Neuronal stem cell (in vitro differentiated cells): Measurements from ENCODE around the gene SMARCD3.

Source experiments
- DNase-seq: peaks from one replicate; pipeline ENCODE4 v3.0.0-alpha.2; 2013; ENCODE audit warnings: low spot score
- H2AFZ ChIP-seq: one replicate; pipeline ENCODE4 v1.6.1; 2013; ENCODE audit warnings: mild to moderate bottlenecking, low read length, inconsistent platforms
- H2AK5ac ChIP-seq: 2 replicates; pipeline ENCODE4 v1.6.1; 2013; ENCODE audit warnings: low read depth, mild to moderate bottlenecking, inconsistent platforms, low read length, moderate library complexity, mixed read lengths
- H2BK120ac ChIP-seq: 2 replicates; pipeline ENCODE4 v1.6.1; 2013; ENCODE audit warnings: low read depth, mild to moderate bottlenecking, inconsistent platforms, low read length, moderate library complexity, mixed read lengths
- H2BK12ac ChIP-seq: one replicate; pipeline ENCODE4 v1.6.1; 2013; ENCODE audit warnings: low read length, inconsistent platforms
- H2BK15ac ChIP-seq: 2 replicates; pipeline ENCODE4 v1.6.1; 2013; ENCODE audit warnings: mild to moderate bottlenecking, low read length, inconsistent platforms, mixed read lengths
- H2BK5ac ChIP-seq: one replicate; pipeline ENCODE4 v1.6.1; 2013; ENCODE audit warnings: inconsistent platforms, mild to moderate bottlenecking, low read length, moderate library complexity
- H3K14ac ChIP-seq: one replicate; pipeline ENCODE4 v1.6.1; 2013; ENCODE audit warnings: low read length, inconsistent platforms
- H3K18ac ChIP-seq: 2 replicates; pipeline ENCODE4 v1.6.1; 2013; ENCODE audit warnings: low read length, inconsistent platforms
- H3K23ac ChIP-seq: 2 replicates; pipeline ENCODE4 v1.6.1; 2013; ENCODE audit warnings: low read depth, mild to moderate bottlenecking, mixed read lengths, low read length, inconsistent platforms; ENCODE audit not compliant: poor library complexity
- H3K27ac ChIP-seq: replicated peaks from 3 replicates; pipeline ENCODE4 v1.5.1; 2013; ENCODE audit warnings: low read length, inconsistent platforms
- H3K27me3 ChIP-seq, 3 experiments: 2 replicates each; pipeline ENCODE4 v1.6.1; 2013; ENCODE audit warnings: low read length in 3 of 3, mild to moderate bottlenecking in 2 of 3, inconsistent platforms in 1 of 3, low read depth in 1 of 3, mixed read lengths in 1 of 3, moderate library complexity in 1 of 3; ENCODE audit not compliant: control insufficient read depth in 3 of 3, insufficient read depth in 3 of 3
- H3K36me3 ChIP-seq, 2 donors: replicated peaks in 1 of 2; 2 replicates each; pipeline ENCODE4 v1.6.1; 2013; ENCODE audit warnings: low read length in 2 of 2; ENCODE audit not compliant: control insufficient read depth in 2 of 2, insufficient read depth in 2 of 2
- H3K4ac ChIP-seq: 2 replicates; pipeline ENCODE4 v1.6.1; 2013; ENCODE audit warnings: inconsistent platforms, mild to moderate bottlenecking, low read length, moderate library complexity
- H3K4me1 ChIP-seq, 2 donors: 1 replicate in 1 of 2; 2 replicates in 1 of 2; pipeline ENCODE4 v1.6.1; 2013; ENCODE audit warnings: low read length in 2 of 2, low read depth in 1 of 2; ENCODE audit not compliant: control insufficient read depth in 2 of 2, insufficient read depth in 1 of 2
- H3K4me2 ChIP-seq: one replicate; pipeline ENCODE4 v1.6.1; 2013; ENCODE audit warnings: mild to moderate bottlenecking, low read length, inconsistent platforms; ENCODE audit not compliant: insufficient read depth, poor library complexity, severe bottlenecking
- H3K4me3 ChIP-seq, 2 donors: 2 replicates each; pipeline ENCODE4 v1.5.1; 2013; ENCODE audit warnings: low read length in 2 of 2, mild to moderate bottlenecking in 2 of 2, inconsistent platforms in 1 of 2, moderate library complexity in 1 of 2
- H3K79me1 ChIP-seq: one replicate; pipeline ENCODE4 v1.6.1; 2013; ENCODE audit warnings: low read depth, mild to moderate bottlenecking, inconsistent platforms, low read length, moderate library complexity
- H3K9ac ChIP-seq: one replicate; pipeline ENCODE4 v1.6.1; 2013; ENCODE audit warnings: mild to moderate bottlenecking, low read depth, low read length, inconsistent platforms; ENCODE audit not compliant: poor library complexity
- H3K9me3 ChIP-seq, 2 donors: replicated peaks in 1 of 2; 2 replicates each; pipeline versions ENCODE3 to v1.6.1; 2013; ENCODE audit warnings: low read length in 2 of 2, mild to moderate bottlenecking in 2 of 2, inconsistent platforms in 1 of 2, low read depth in 1 of 2, mixed read lengths in 1 of 2, moderate library complexity in 1 of 2; ENCODE audit not compliant: control insufficient read depth in 2 of 2, insufficient read depth in 1 of 2
- H4K8ac ChIP-seq: one replicate; pipeline ENCODE4 v1.6.1; 2013; ENCODE audit warnings: low read depth, mild to moderate bottlenecking, inconsistent platforms, low read length, moderate library complexity
- H4K91ac ChIP-seq: one replicate; pipeline ENCODE4 v1.6.1; 2013; ENCODE audit warnings: low read length, low read depth, mild to moderate bottlenecking, inconsistent platforms; ENCODE audit not compliant: poor library complexity
- WGBS, 2 donors: extraction: QIAGEN DNeasy Blood & Tissue Kit; methylation state at CpG; one replicate each; pipeline ENCODE4 v1.1.7; 2013; ENCODE audit warnings: missing lambda C conversion rate in 2 of 2, mixed read lengths in 1 of 2; ENCODE audit not compliant: insufficient read length in 2 of 2, insufficient replicate concordance in 1 of 2; ENCODE audit errors: extremely low coverage in 2 of 2; 5-methylcytosine and 5-hydroxymethylcytosine counted together

SMARCD3 gene

GRCh38 chr7:151206914-151207313 lies 41.6 kb downstream of the SMARCD3 start:
- Histone ChIP-seq H3K9ac (no peak overlapping the region), H3K4me3 (no peak overlapping the region), H4K91ac (no peak overlapping the region), H3K27me3 (peaks cover 0 to 47% (median 2%) of the 10 kb centered on the region in 3 experiments), H2BK5ac (no peak overlapping the region), H3K4me1 (peaks cover 0 to 8% of the 10 kb centered on the region in 2 donors), H2BK120ac (no peak overlapping the region), H3K79me1 (no peaks in the 10 kb centered on the region), H3K23ac (no peak overlapping the region), H3K4ac (no peak overlapping the region), H3K27ac (no peak overlapping the region), H3K36me3 (peaks cover 0 to 5% of the 10 kb centered on the region in 2 donors), H3K14ac (no peak overlapping the region), H3K18ac (no peak overlapping the region), H2BK12ac (no peak overlapping the region), H4K8ac (no peak overlapping the region), H3K4me2 (no peak overlapping the region), H3K9me3 (no peaks in the 10 kb centered on the region), H2AFZ (no peak overlapping the region), H2AK5ac (no peak overlapping the region), H2BK15ac (no peak overlapping the region)
- DNase-seq, result no peak
- no CpG with 5 or more reads among the region's 9 CpGs for WGBS, 2 donors

- no peak overlapping the region for H2AFZ ChIP-seq
- H4K8ac ChIP-seq, result no peak overlapping the region
- H3K4me2 ChIP-seq, result no peak overlapping the region
- H2BK5ac ChIP-seq, result no peak overlapping the region
- H3K23ac ChIP-seq, result no peak overlapping the region
- no CpG with 5 or more reads among the region's 6 CpGs for WGBS, 2 donors
- no peak overlapping the region for H3K14ac ChIP-seq
- peak overlapping the region; percentile 79 for H2BK15ac ChIP-seq
- peaks cover 0 to 6% of the 10 kb centered on the region in 2 donors for H3K4me1 ChIP-seq
- no peak overlapping the region for H3K18ac ChIP-seq
- DNase-seq, result no peak
- no peak overlapping the region for H2AK5ac ChIP-seq
- no peak overlapping the region for H3K4me3 ChIP-seq
- H2BK12ac ChIP-seq, result no peak overlapping the region
- H3K27ac ChIP-seq, result no peak overlapping the region
- no peaks in the 10 kb centered on the region for H3K9me3 ChIP-seq
- no peaks in the 10 kb centered on the region for H3K36me3 ChIP-seq
- no peaks in the 10 kb centered on the region for H3K79me1 ChIP-seq
- H3K4ac ChIP-seq, result no peak overlapping the region
- H3K9ac ChIP-seq, result no peak overlapping the region
- no peak overlapping the region for H2BK120ac ChIP-seq
- no peak overlapping the region for H4K91ac ChIP-seq
- H3K27me3 ChIP-seq, result peaks cover 0 to 59% (median 2%) of the 10 kb centered on the region in 3 experiments
Measured at GRCh38 chr7:151205730-151206129, 42.8 kb downstream of the SMARCD3 start.

- H3K4me1 ChIP-seq, result peaks cover 2 to 7% of the 10 kb centered on the region in 2 donors
- H3K27ac ChIP-seq, result no peak overlapping the region
- peak overlapping the region; percentile 49 for H3K18ac ChIP-seq
- peak overlapping the region; percentile 79 for H2BK15ac ChIP-seq
- H3K4me2 ChIP-seq, result no peak overlapping the region
- H2BK12ac ChIP-seq, result no peak overlapping the region
- H2AK5ac ChIP-seq, result peak overlapping the region; percentile 68
- H3K9me3 ChIP-seq, result no peaks in the 10 kb centered on the region
- no peaks in the 10 kb centered on the region for H3K79me1 ChIP-seq
- no peak overlapping the region for H2AFZ ChIP-seq
- H4K8ac ChIP-seq, result peak overlapping the region; percentile 76
- DNase-seq, result no peak
- H4K91ac ChIP-seq, result peak overlapping the region; percentile 89
- no peak overlapping the region for H3K4me3 ChIP-seq
- peak overlapping the region; percentile 67 for H2BK5ac ChIP-seq
- WGBS, 2 donors, result no CpG with 5 or more reads among the region's 48 CpGs
- H3K23ac ChIP-seq, result no peak overlapping the region
- no peak overlapping the region for H3K4ac ChIP-seq
- H2BK120ac ChIP-seq, result no peak overlapping the region
- H3K9ac ChIP-seq, result peak overlapping the region; percentile 56
- no peaks in the 10 kb centered on the region for H3K36me3 ChIP-seq
- peaks cover 0 to 69% (median 2%) of the 10 kb centered on the region in 3 experiments for H3K27me3 ChIP-seq
- peak overlapping the region; percentile 27 for H3K14ac ChIP-seq
Measured at GRCh38 chr7:151204383-151205032, 44.0 kb downstream of the SMARCD3 start.

DNA sequence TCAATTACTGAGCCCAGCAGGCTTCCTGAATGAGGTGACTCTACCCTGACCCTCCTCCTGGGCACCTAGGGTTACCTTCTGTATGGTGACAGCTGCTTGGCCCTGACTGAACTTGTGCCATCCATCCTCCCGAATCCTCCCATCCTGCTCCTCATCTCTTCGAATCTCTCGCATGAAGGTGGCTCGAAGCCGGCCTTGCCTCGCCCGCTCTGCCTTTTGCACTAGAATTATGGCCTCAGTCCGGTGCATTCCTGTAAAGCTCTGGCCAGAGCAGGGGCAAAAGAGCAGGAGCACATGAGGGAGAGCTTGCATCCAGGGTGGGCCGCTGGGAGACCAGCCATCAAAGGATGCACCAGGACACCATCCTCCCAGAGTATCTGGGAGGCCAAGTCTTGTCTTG lies 45.7 kb downstream of the SMARCD3 start:
- Histone ChIP-seq H2BK15ac (peak overlapping the region; percentile 46), H2BK12ac (no peak overlapping the region), H2AFZ (no peak overlapping the region), H3K14ac (peak overlapping the region; percentile 60), H3K23ac (no peak overlapping the region), H3K9me3 (no peaks in the 10 kb centered on the region), H3K4ac (no peak overlapping the region), H4K91ac (no peak overlapping the region), H2BK5ac (no peak overlapping the region), H4K8ac (no peak overlapping the region), H3K79me1 (no peaks in the 10 kb centered on the region), H2BK120ac (no peak overlapping the region), H3K27me3 (peaks cover 0 to 81% (median 0%) of the 10 kb centered on the region in 3 experiments), H3K27ac (no peak overlapping the region), H3K4me3 (no peak overlapping the region), H3K4me1 (peaks cover 2 to 11% of the 10 kb centered on the region in 2 donors), H3K36me3 (no peaks in the 10 kb centered on the region), H3K18ac (no peak overlapping the region), H2AK5ac (peak overlapping the region; percentile 88), H3K9ac (no peak overlapping the region), H3K4me2 (no peak overlapping the region)
- no CpG with 5 or more reads among the region's 9 CpGs for WGBS, 2 donors
- DNase-seq, result no peak
